ENCODE measurements around the gene HSPA12A.

HSPA12A gene

DNA sequence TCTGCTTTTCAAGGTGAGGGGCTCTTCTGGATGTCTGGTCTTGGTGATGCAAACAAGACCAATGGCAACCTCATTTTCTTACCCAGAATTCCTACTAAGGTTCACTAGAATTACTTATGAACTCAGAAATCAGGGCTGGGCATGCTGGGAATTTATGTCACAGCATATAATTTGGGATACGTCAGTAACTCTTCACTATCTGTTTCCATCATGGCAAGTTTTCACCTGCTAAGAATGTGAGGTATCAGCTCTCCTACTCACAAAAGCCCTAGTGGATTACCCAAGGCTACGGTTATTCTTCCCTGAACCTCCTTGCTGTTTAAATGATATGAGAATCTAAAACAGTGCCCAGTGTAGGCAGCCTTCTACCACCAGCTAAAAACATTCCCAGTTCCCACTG is 68.5 kb downstream of the HSPA12A start:
- Mint-ChIP-seq H3K9me3 (no peaks in the 10 kb centered on the region), H3K27ac (no peak overlapping the region), H3K4me3 (no peak overlapping the region), H3K36me3 (no peaks in the 10 kb centered on the region), H3K27me3 (peaks cover 35% of the 10 kb centered on the region), H3K4me1 (no peaks in the 10 kb centered on the region)
- no peak for DNase-seq
- CTCF ChIA-PET = no interaction called here

- H3K4me3 Mint-ChIP-seq = no peak overlapping the region
- H3K4me1 Mint-ChIP-seq = no peaks in the 10 kb centered on the region
- CTCF ChIA-PET = no interaction called here
- H3K36me3 Mint-ChIP-seq = no peaks in the 10 kb centered on the region
- H3K27ac Mint-ChIP-seq = no peak overlapping the region
- no peaks in the 10 kb centered on the region for H3K9me3 Mint-ChIP-seq
- DNase-seq = no peak
- H3K27me3 Mint-ChIP-seq = peaks cover 37% of the 10 kb centered on the region
These were observed 69.5 kb downstream of the HSPA12A start for GRCh38 chr10:116672891-116673290.

DNA sequence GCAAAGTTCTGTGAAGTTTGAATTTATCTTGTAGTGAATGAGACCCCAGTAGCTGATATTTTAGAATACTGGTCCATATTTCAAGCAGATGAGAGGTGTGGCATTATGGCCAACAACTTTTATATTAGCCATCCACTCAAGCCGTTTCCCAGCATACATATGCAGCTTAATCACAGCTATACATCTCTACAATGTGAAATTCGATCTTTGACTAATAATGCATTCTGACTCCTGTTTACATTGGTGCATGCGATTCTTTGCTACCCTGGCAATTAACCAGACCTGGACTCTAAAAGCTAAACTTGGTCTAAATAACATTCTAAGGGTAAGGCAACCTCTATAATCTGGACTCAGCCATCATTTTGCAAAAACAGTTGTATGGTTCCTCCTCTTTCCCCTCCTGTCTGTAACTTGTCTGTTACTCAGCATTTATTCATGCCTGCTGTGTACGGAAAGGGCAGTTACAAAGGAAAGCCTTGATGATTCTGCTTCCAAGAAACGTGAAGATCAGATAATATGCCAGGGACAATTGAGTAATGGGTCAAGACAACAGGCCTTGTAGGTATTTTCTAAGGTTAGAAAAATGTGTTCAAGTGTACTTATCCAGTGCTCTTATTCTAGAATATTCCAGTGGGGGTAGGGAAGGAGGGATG is 71.0 kb downstream of the HSPA12A start:
- Mint-ChIP-seq H3K27me3 (peaks cover 35% of the 10 kb centered on the region), H3K36me3 (no peaks in the 10 kb centered on the region), H3K4me3 (no peak overlapping the region), H3K4me1 (no peaks in the 10 kb centered on the region), H3K9me3 (no peaks in the 10 kb centered on the region), H3K27ac (no peak overlapping the region)
- CTCF ChIA-PET = no interaction called here
- DNase-seq = no peak

DNA sequence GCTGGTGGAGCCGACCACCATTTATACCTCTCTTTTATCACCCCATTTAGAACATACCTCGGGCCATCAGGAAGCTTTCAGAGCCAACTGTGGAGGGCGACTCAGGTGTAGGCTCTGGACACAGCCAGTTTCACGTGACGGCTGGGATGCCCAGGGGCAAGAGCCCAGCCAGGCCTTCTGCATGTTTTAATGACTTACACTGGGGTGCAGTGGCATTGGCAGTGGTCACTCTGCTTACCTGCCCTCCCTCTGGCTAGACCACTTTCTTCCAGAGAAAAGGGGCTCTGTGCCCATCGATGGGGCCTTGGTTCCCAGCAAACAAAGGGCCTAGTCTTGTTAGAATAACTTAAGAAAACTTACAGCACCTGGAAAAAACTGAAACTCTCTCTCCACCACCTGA is 71.7 kb downstream of the HSPA12A start:
- Mint-ChIP-seq H3K36me3 (no peaks in the 10 kb centered on the region), H3K4me1 (no peaks in the 10 kb centered on the region), H3K9me3 (no peaks in the 10 kb centered on the region), H3K4me3 (no peak overlapping the region), H3K27me3 (peaks cover 32% of the 10 kb centered on the region), H3K27ac (no peak overlapping the region)
- no peak for DNase-seq
- CTCF ChIA-PET = no interaction called here

DNA sequence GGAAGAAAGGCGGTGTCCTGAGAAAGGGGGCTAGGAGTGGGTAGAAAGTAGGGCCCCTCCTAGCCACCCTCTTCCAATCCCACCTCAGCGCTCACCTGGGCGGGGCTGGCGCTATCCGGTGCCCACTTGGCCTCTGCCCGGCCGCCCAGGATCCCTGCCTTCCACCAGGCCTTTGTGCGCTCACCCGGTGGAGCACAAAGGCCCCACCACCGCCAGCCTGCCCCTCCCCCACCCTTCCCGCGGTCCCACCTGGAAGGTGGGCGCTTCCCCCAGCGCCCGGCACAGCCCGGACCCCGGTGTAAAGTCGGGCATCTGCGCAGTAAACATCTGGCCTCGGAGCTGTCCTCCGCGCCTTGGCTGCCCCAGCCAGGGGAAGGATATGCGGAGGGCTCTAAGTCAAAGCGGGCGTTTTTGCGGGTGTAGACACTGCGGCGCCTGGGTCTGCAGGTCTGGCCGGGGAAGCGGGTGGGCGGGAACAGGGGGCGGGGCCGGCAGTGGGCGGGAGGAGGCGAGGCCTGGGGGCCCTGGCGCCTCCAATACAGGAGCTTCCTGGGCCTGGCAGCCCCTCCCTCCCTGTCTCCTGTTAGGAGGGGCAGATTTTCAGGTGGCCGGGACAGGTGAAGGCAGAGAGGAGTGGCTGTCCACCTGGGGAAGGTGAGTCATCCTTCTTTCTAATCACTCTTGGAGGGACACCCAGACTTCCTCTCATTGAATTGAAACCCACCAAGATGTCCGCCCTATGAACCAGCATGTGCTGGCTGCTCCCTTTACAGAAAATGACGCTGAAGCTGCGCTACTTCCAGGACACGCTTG is 72.3 kb downstream of the HSPA12A start:
- Mint-ChIP-seq H3K4me1 (no peaks in the 10 kb centered on the region), H3K27me3 (peaks cover 37% of the 10 kb centered on the region), H3K4me3 (no peak overlapping the region), H3K27ac (no peak overlapping the region), H3K36me3 (no peaks in the 10 kb centered on the region), H3K9me3 (no peaks in the 10 kb centered on the region)
- CTCF ChIA-PET = no interaction called here
- DNase-seq = no peak

DNA sequence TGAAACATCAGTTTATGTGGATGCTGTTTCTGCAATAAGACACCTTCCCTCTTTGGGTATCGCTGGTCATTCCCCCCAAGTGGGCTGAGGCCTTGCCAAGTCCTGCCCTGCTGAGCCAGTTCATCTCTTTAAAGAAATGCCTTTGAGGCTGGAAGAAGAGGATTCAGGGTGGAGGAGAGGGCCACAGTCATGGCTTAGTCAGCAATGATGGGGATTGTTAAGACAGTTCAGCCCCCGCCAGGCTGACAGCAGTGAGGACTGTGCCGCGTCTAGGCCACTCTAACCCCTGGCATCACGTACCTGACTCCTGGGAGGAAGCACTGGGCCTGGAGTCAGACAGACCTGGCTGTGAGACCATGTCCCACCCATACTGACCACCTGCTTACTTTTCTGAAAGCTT is 73.3 kb downstream of the HSPA12A start:
- Mint-ChIP-seq H3K36me3 (no peaks in the 10 kb centered on the region), H3K4me1 (no peaks in the 10 kb centered on the region), H3K27me3 (peaks cover 38% of the 10 kb centered on the region), H3K9me3 (no peaks in the 10 kb centered on the region), H3K4me3 (no peak overlapping the region), H3K27ac (no peak overlapping the region)
- CTCF ChIA-PET = no interaction called here
- no peak for DNase-seq

DNA sequence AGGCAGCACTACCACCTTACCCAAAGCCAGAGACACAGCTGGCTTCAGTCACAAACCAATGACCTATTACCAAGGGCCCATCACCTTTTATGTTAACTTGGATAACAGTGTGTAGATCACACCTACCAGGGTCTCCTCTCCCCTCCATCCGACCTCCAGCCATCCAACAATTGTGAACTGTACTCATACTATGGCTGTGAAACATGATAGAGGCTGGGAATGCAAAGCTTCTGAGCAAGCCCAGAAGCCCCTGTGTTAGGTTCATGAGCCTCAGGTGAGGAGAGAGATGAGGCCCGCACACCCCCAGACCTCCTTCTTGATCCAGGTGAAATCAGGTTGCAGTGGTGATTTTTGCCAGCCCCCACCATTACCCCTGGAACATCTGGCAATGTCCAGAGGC is 73.9 kb downstream of the HSPA12A start:
- Mint-ChIP-seq H3K4me1 (no peaks in the 10 kb centered on the region), H3K27ac (no peak overlapping the region), H3K36me3 (no peaks in the 10 kb centered on the region), H3K9me3 (no peaks in the 10 kb centered on the region), H3K4me3 (no peak overlapping the region), H3K27me3 (peaks cover 38% of the 10 kb centered on the region)
- no peak for DNase-seq
- CTCF ChIA-PET = no interaction called here

DNA sequence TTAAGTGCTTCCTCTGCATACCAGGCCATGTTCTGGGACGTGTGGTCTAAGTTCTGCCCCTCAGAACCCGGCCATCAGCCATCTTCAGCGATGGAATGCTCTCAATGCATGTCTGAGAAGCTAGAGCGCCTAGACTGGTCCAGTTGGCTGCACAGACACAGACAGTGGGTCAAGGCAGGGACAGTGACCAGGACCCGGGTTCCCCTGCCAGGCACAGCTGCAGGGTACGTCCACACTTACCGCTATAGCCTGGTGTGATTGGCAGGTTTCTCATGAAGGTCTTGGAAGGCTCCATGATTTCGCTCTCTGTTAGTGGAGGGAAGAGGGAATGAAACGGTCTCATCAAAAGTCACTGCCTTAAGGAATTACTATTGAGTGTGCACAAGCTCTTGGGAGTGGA is 74.3 kb downstream of the HSPA12A start:
- no peak overlapping the region for H3K4me3 Mint-ChIP-seq
- peaks cover 35% of the 10 kb centered on the region for H3K27me3 Mint-ChIP-seq
- no peaks in the 10 kb centered on the region for H3K4me1 Mint-ChIP-seq
- no peak for DNase-seq
- H3K27ac Mint-ChIP-seq = no peak overlapping the region
- H3K9me3 Mint-ChIP-seq = no peaks in the 10 kb centered on the region
- CTCF ChIA-PET = no interaction called here
- no peaks in the 10 kb centered on the region for H3K36me3 Mint-ChIP-seq

GRCh38 chr10:116667484-116667883 is 74.9 kb downstream of the HSPA12A start:
- no peak for DNase-seq
- Mint-ChIP-seq H3K27me3 (peaks cover 34% of the 10 kb centered on the region), H3K27ac (no peak overlapping the region), H3K4me1 (no peaks in the 10 kb centered on the region), H3K9me3 (no peaks in the 10 kb centered on the region), H3K36me3 (no peaks in the 10 kb centered on the region), H3K4me3 (no peak overlapping the region)
- CTCF ChIA-PET = no interaction called here

DNA sequence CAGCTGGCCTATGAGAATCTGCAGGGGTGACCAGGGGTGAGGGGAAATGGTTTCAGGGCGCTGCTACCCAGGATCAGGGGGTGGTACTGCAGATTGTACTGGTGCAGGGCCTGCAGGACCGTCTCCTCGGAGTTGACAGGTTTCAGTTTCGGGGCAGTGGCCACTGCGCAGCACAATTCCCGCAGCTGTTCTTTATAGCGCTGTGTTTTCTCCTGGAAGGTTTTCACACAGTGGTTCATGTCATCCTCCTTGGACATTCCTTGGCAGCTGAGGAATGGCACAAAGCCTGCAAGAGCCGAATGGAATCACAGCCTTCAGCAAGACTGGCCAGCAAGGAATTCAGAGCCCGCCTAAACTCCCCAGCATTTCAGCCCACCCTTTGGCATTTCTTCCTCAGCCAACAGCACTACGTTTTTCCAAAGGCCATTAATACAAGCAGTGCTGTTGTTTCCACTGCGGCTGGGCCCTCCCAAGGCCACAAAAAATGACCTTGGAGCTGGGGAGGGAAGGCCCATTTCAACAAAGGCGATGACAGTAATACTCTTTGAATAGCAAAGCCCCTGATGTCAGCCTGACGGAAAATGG is 76.7 kb downstream of the HSPA12A start:
- DNase-seq = no peak
- Mint-ChIP-seq H3K27me3 (peaks cover 23% of the 10 kb centered on the region), H3K4me1 (no peaks in the 10 kb centered on the region), H3K36me3 (no peaks in the 10 kb centered on the region), H3K27ac (no peak overlapping the region), H3K9me3 (no peaks in the 10 kb centered on the region), H3K4me3 (no peak overlapping the region)
- CTCF ChIA-PET = no interaction called here

- no peaks in the 10 kb centered on the region for H3K4me1 Mint-ChIP-seq
- no peak for DNase-seq
- H3K27ac Mint-ChIP-seq = no peak overlapping the region
- no peaks in the 10 kb centered on the region for H3K36me3 Mint-ChIP-seq
- no peak overlapping the region for H3K4me3 Mint-ChIP-seq
- CTCF ChIA-PET = no interaction called here
- peaks cover 15% of the 10 kb centered on the region for H3K27me3 Mint-ChIP-seq
- no peaks in the 10 kb centered on the region for H3K9me3 Mint-ChIP-seq
These were observed 77.7 kb downstream of the HSPA12A start for GRCh38 chr10:116664631-116665030.

GRCh38 chr10:116663342-116663741 is 79.0 kb downstream of the HSPA12A start:
- CTCF ChIA-PET = interaction anchor here (0.8 kb wide), 1 partner anchor 19 kb away, joined by 6 read pairs; no protein-coding TSS in a partner anchor
- H3K4me3 Mint-ChIP-seq = no peak overlapping the region
- no peaks in the 10 kb centered on the region for H3K36me3 Mint-ChIP-seq
- no peak overlapping the region for H3K27ac Mint-ChIP-seq
- H3K9me3 Mint-ChIP-seq = no peaks in the 10 kb centered on the region
- DNase-seq = no peak
- H3K4me1 Mint-ChIP-seq = no peaks in the 10 kb centered on the region
- peaks cover 10% of the 10 kb centered on the region for H3K27me3 Mint-ChIP-seq

- H3K4me3 Mint-ChIP-seq = no peak overlapping the region
- peaks cover 6% of the 10 kb centered on the region for H3K27me3 Mint-ChIP-seq
- H3K36me3 Mint-ChIP-seq = no peaks in the 10 kb centered on the region
- H3K9me3 Mint-ChIP-seq = no peaks in the 10 kb centered on the region
- H3K4me1 Mint-ChIP-seq = no peaks in the 10 kb centered on the region
- CTCF ChIA-PET = no interaction called here
- H3K27ac Mint-ChIP-seq = no peak overlapping the region
- DNase-seq = no peak
These were observed 81.5 kb downstream of the HSPA12A start for GRCh38 chr10:116660860-116661259.

GRCh38 chr10:116659049-116659670 is 83.2 kb downstream of the HSPA12A start:
- Mint-ChIP-seq H3K27me3 (peaks cover 4% of the 10 kb centered on the region), H3K9me3 (no peaks in the 10 kb centered on the region), H3K4me3 (no peak overlapping the region), H3K27ac (no peak overlapping the region), H3K36me3 (no peaks in the 10 kb centered on the region), H3K4me1 (no peaks in the 10 kb centered on the region)
- CTCF ChIA-PET = no interaction called here
- no peak for DNase-seq

Data from activated naive CD4-positive, alpha-beta T cell treated with anti-CD3 and anti-CD28 coated beads, Interleukin-2, amount 10 ng/mL, durations not matched to agents 7 days and 5 days (primary cell).